CD14-positive monocyte (primary cell): ENCODE measurements around the gene GPHA2. TPM values are rescaled to one million over a fixed set of nuclear protein-coding genes. Genes with fewer than 3 reads are reported as not detected.
A peak's percentile ranks its signal among the peaks of the same experiment; 100 is the strongest.

ENCODE experiments used
- DNase-seq, 3 donors: peaks; one replicate each; pipeline ENCODE4 v3.0.0-alpha.2; 2011 to 2022
- H2AFZ ChIP-seq: 2 replicates; pipeline ENCODE4 v1.6.0; 2012; ENCODE audit warnings: mild to moderate bottlenecking, low read depth, low read length, inconsistent platforms; ENCODE audit not compliant: insufficient read depth, poor library complexity, severe bottlenecking
- H3K27ac ChIP-seq, 2 donors: 1 replicate in 1 of 2; 2 replicates in 1 of 2; pipeline ENCODE4 v1.5.1; 2012 to 2013; ENCODE audit warnings: low read length in 2 of 2, control low read depth in 1 of 2, inconsistent platforms in 1 of 2, low read depth in 1 of 2, mild to moderate bottlenecking in 1 of 2
- H3K27me3 ChIP-seq, 2 donors: one replicate each; pipeline versions ENCODE4 v1.6.0 to v1.6.1; 2011 to 2013; ENCODE audit warnings: low read length in 2 of 2; ENCODE audit not compliant: control insufficient read depth in 2 of 2, insufficient read depth in 2 of 2
- H3K36me3 ChIP-seq, 2 donors: replicated peaks in 1 of 2; 1 replicate in 1 of 2; 2 replicates in 1 of 2; pipeline versions ENCODE4 v1.5.1 to v1.6.1; 2012 to 2013; ENCODE audit warnings: low read length in 2 of 2, control low read depth in 1 of 2, inconsistent platforms in 1 of 2, mild to moderate bottlenecking in 1 of 2; ENCODE audit not compliant: insufficient read depth in 2 of 2, control insufficient read depth in 1 of 2
- H3K4me1 ChIP-seq, 2 donors: 1 replicate in 1 of 2; 2 replicates in 1 of 2; pipeline versions ENCODE4 v1.5.1 to v1.6.1; 2012 to 2013; ENCODE audit warnings: low read length in 2 of 2, control low read depth in 1 of 2, inconsistent platforms in 1 of 2, mild to moderate bottlenecking in 1 of 2, moderate library complexity in 1 of 2; ENCODE audit not compliant: insufficient read depth in 2 of 2, control insufficient read depth in 1 of 2
- H3K4me2 ChIP-seq: replicated peaks from 2 replicates; pipeline ENCODE3; 2012; ENCODE audit warnings: low read length, moderate library complexity, mild to moderate bottlenecking; ENCODE audit not compliant: poor library complexity, severe bottlenecking; ENCODE audit errors: extremely low read depth
- H3K4me3 ChIP-seq, 3 experiments: fragments of 200-600 bp in 1 of 3; sonication (generic) in 1 of 3; replicated peaks in 1 of 3; 1 replicate in 2 of 3; 2 replicates in 1 of 3; pipeline ENCODE4 v1.5.1; 2011 to 2013; ENCODE audit warnings: low read length in 3 of 3, mild to moderate bottlenecking in 3 of 3, control low read depth in 2 of 3, low read depth in 2 of 3, inconsistent platforms in 1 of 3, moderate library complexity in 1 of 3
- H3K79me2 ChIP-seq: 2 replicates; pipeline ENCODE4 v1.6.0; 2012; ENCODE audit warnings: mild to moderate bottlenecking, control low read depth, inconsistent platforms, low read length, moderate library complexity; ENCODE audit not compliant: insufficient read depth
- H3K9ac ChIP-seq: 2 replicates; pipeline ENCODE4 v1.6.0; 2017; ENCODE audit warnings: low read length, mild to moderate bottlenecking; ENCODE audit not compliant: insufficient read depth, poor library complexity, severe bottlenecking
- H3K9me3 ChIP-seq, 2 donors: replicated peaks in 1 of 2; 1 replicate in 1 of 2; 2 replicates in 1 of 2; pipeline versions ENCODE4 v1.5.1 to v1.6.1; 2012 to 2013; ENCODE audit warnings: low read length in 2 of 2, control low read depth in 1 of 2; ENCODE audit not compliant: control insufficient read depth in 1 of 2, insufficient read depth in 1 of 2
- H4K20me1 ChIP-seq: 2 replicates; pipeline ENCODE4 v1.6.0; 2012; ENCODE audit warnings: mild to moderate bottlenecking, low read length, control low read depth, moderate library complexity; ENCODE audit not compliant: insufficient read depth
- H3K27ac Mint-ChIP-seq, 7 donors: one replicate each; pipeline ENCODE4 v1.8.0; 2020; ENCODE audit warnings: mild to moderate bottlenecking in 7 of 7, mixed read lengths in 7 of 7, moderate library complexity in 6 of 7, inconsistent platforms in 2 of 7
- H3K27me3 Mint-ChIP-seq, 3 donors: one replicate each; pipeline ENCODE4 v1.8.0; 2021 to 2022; ENCODE audit warnings: low read depth in 3 of 3, mild to moderate bottlenecking in 3 of 3, mixed read lengths in 3 of 3, moderate library complexity in 3 of 3, inconsistent platforms in 1 of 3
- H3K36me3 Mint-ChIP-seq, 2 donors: one replicate each; pipeline ENCODE4 v1.8.0; 2020; ENCODE audit warnings: mixed read lengths in 2 of 2, inconsistent platforms in 1 of 2, mild to moderate bottlenecking in 1 of 2
- H3K4me1 Mint-ChIP-seq: one replicate; pipeline ENCODE4 v1.8.0; 2020; ENCODE audit warnings: mild to moderate bottlenecking, mixed read lengths
- H3K4me3 Mint-ChIP-seq, 2 donors: one replicate each; pipeline ENCODE4 v1.8.0; 2020; ENCODE audit warnings: mild to moderate bottlenecking in 2 of 2, mixed read lengths in 2 of 2, moderate library complexity in 1 of 2
- H3K9me3 Mint-ChIP-seq, 7 donors: one replicate each; pipeline ENCODE4 v1.8.0; 2020 to 2022; ENCODE audit warnings: mixed read lengths in 7 of 7, mild to moderate bottlenecking in 6 of 7, moderate library complexity in 6 of 7, inconsistent platforms in 2 of 7
- WGBS: methylation state at CpG from one replicate; pipeline ENCODE4 v1.1.5; 2013; ENCODE audit warnings: missing lambda C conversion rate; ENCODE audit not compliant: insufficient coverage; 5-methylcytosine and 5-hydroxymethylcytosine counted together
- intact Hi-C, 2 donors: fragments of 100-400 bp; cut with micrococcal nuclease; formaldehyde crosslinking; loops; one replicate each; pipeline versions ENCODE4 v1.15.0 to v1.15.1; 2023
- polyA plus RNA-seq, 3 donors: library from polyadenylated mRNA; depleted of rRNA in 1 of 3; unstranded in 2 of 3; stranded (reverse) in 1 of 3; fragments of 300-500 nt in 2 of 3; fragments of >200 nt in 1 of 3; fragmentation: Illumina TruSeq in 2 of 3; gene quantifications; 1 replicate in 2 of 3; 2 replicates in 1 of 3; pipeline ENCODE4 v1.2.3, GENCODE V29; 2012 to 2021
- TF ChIP-seq, protein P1 (sequence below): fragments of 200-600 bp; IDR thresholded peaks from one replicate; pipeline ENCODE4 v1.8.0; 2022; ENCODE audit warnings: antibody characterized with exemption, mild to moderate bottlenecking

Gene GPHA2
- polyA plus RNA-seq, 3 donors: not detected

DNA sequence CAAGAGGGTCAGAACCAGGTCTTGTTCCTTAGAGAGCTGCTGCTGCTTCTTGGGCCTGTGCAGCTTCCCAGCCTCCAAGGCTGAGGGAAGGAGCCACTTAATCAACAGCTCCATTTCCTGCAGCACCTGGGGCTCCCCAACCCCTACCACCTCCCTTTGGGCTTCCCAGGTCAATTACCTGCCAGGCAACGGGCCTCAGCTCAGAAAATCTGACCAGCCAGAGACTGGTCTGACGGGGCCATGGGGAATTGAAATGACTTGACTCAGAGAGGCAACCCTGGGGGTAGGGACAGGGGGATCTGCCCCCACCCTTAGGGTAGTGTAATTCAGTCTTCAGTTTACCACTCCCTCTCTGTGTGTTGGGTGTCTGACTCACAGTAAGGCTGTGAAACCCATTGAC, 41.0 kb upstream of the GPHA2 start:
- no peak overlapping the region for H3K27ac Mint-ChIP-seq
- no peak overlapping the region for H3K27ac ChIP-seq
- H4K20me1 ChIP-seq: no peaks in the 10 kb centered on the region
- no peak overlapping the region for H3K4me3 Mint-ChIP-seq
- H3K4me3 ChIP-seq: no peak overlapping the region
- H3K36me3 ChIP-seq: no peaks in the 10 kb centered on the region
- no peaks in the 10 kb centered on the region for H3K36me3 Mint-ChIP-seq
- peaks cover 8% of the 10 kb centered on the region in 2 donors for H3K4me1 ChIP-seq
- no peak overlapping the region for H3K9ac ChIP-seq
- H3K4me2 ChIP-seq: no peak overlapping the region
- H3K27me3 ChIP-seq: peaks cover 0 to 11% of the 10 kb centered on the region in 2 donors
- H3K4me1 Mint-ChIP-seq: peaks cover 15% of the 10 kb centered on the region
- no CpG with 5 or more reads among the region's 2 CpGs for WGBS
- TF ChIP-seq, protein P1, sequence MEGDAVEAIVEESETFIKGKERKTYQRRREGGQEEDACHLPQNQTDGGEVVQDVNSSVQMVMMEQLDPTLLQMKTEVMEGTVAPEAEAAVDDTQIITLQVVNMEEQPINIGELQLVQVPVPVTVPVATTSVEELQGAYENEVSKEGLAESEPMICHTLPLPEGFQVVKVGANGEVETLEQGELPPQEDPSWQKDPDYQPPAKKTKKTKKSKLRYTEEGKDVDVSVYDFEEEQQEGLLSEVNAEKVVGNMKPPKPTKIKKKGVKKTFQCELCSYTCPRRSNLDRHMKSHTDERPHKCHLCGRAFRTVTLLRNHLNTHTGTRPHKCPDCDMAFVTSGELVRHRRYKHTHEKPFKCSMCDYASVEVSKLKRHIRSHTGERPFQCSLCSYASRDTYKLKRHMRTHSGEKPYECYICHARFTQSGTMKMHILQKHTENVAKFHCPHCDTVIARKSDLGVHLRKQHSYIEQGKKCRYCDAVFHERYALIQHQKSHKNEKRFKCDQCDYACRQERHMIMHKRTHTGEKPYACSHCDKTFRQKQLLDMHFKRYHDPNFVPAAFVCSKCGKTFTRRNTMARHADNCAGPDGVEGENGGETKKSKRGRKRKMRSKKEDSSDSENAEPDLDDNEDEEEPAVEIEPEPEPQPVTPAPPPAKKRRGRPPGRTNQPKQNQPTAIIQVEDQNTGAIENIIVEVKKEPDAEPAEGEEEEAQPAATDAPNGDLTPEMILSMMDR: no peak
- H3K79me2 ChIP-seq: no peaks in the 10 kb centered on the region
- intact Hi-C loops: no loop called here
- DNase-seq: no peak
- H3K9me3 ChIP-seq: no peaks in the 10 kb centered on the region
- H2AFZ ChIP-seq: no peak overlapping the region
- peaks cover 19 to 29% (median 27%) of the 10 kb centered on the region in 3 donors for H3K27me3 Mint-ChIP-seq
- H3K9me3 Mint-ChIP-seq: peaks cover 0 to 3% (median 0%) of the 10 kb centered on the region in 7 donors

DNA sequence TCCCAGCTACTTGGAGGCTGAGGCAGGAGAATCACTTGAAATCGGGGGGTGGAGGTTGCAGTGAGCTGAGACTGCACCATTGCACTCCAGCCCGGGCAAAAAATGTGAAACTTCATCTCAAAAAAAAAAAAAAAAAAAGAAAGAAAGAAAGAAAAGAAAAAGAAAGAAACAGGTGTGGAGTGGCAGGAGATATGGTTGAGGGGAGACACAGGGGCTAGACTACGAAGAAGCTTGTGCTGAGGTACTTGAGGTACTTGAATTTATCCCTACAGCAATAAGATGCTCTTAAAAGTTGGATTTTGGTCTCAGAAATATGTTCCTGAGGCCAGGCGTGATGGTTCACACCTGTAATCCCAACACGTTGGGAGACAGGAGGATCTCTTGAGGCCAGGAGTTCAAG, 38.4 kb upstream of the GPHA2 start:
- Histone ChIP-seq H3K9me3 (no peaks in the 10 kb centered on the region), H3K79me2 (no peaks in the 10 kb centered on the region), H3K4me1 (peaks cover 12% of the 10 kb centered on the region in 2 donors), H3K27me3 (peaks cover 2 to 24% of the 10 kb centered on the region in 2 donors), H4K20me1 (no peaks in the 10 kb centered on the region), H3K4me3 (no peak overlapping the region), H3K4me2 (no peak overlapping the region), H2AFZ (no peak overlapping the region), H3K36me3 (no peaks in the 10 kb centered on the region), H3K9ac (no peak overlapping the region), H3K27ac (no peak overlapping the region)
- Mint-ChIP-seq H3K4me1 (peaks cover 16% of the 10 kb centered on the region), H3K4me3 (peak overlapping the region in 1 of 2 donors; percentile 27), H3K27me3 (peaks cover 28 to 49% (median 41%) of the 10 kb centered on the region in 3 donors), H3K9me3 (peaks cover 0 to 3% (median 0%) of the 10 kb centered on the region in 7 donors), H3K36me3 (no peaks in the 10 kb centered on the region), H3K27ac (peak overlapping the region in 1 of 7 donors; percentile 53)
- intact Hi-C loops: no loop called here
- DNase-seq: no peak
- TF ChIP-seq, protein P1: no peak
- 86% methylated on average over 2 of the region's 5 CpGs for WGBS
